ENCODE results near the gene MCAM. TPM values are rescaled to one million over a fixed set of nuclear protein-coding genes. Genes with fewer than 3 reads are reported as not detected.

MCAM gene
- total and polyA plus RNA-seq, 10 donors: 10.3 to 612 (median 38.0) TPM

DNA sequence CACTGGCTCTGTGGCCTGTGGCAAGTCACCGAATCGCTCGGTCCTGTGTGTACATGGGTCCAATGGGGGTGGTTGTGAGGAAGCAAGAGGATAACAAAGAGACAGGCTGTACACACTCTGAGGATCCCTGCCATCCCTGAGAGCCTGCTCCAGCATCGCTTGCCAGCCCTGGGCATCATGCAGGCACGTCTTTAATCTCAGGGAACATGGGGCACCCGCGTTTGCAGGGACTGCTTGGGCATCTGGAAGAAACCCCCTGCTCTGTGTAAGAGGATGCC, 25.0 kb upstream of the MCAM start:
- peaks cover 33 to 55% (median 51%) of the 10 kb centered on the region in 6 donors for H3K4me1 ChIP-seq
- no peak for DNase-seq
- peak overlapping the region in 5 of 8 donors; percentile 57 to 91 (median 87) for H3K27ac ChIP-seq
- intact Hi-C loops (cut with DNase I; ENCODE audit: low total_unique reads): no loop called here
- TF ChIP-seq, protein P1, sequence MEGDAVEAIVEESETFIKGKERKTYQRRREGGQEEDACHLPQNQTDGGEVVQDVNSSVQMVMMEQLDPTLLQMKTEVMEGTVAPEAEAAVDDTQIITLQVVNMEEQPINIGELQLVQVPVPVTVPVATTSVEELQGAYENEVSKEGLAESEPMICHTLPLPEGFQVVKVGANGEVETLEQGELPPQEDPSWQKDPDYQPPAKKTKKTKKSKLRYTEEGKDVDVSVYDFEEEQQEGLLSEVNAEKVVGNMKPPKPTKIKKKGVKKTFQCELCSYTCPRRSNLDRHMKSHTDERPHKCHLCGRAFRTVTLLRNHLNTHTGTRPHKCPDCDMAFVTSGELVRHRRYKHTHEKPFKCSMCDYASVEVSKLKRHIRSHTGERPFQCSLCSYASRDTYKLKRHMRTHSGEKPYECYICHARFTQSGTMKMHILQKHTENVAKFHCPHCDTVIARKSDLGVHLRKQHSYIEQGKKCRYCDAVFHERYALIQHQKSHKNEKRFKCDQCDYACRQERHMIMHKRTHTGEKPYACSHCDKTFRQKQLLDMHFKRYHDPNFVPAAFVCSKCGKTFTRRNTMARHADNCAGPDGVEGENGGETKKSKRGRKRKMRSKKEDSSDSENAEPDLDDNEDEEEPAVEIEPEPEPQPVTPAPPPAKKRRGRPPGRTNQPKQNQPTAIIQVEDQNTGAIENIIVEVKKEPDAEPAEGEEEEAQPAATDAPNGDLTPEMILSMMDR (IDR thresholded peaks at IDR 0.05 in 8 of 11, conservative IDR thresholded peaks at IDR 0.05 in 3 of 11): no peak
- no peak for TF ChIP-seq POLR2A (IDR thresholded peaks at IDR 0.05)
- no peak for TF ChIP-seq POLR2AphosphoS5 (IDR thresholded peaks at IDR 0.05)
- peaks cover 6 to 80% (median 16%) of the 10 kb centered on the region in 7 donors for H3K27me3 ChIP-seq (replicated peaks in 1 of 7)
- WGBS, 5 donors: 75 to 83% (median 81%) methylated on average over 4 to 7 of the region's 7 CpGs
- peaks cover 0 to 6% (median 1%) of the 10 kb centered on the region in 6 donors for H3K36me3 ChIP-seq
- no peak overlapping the region for H3K4me3 ChIP-seq
- no peaks in the 10 kb centered on the region for H3K9me3 ChIP-seq

DNA sequence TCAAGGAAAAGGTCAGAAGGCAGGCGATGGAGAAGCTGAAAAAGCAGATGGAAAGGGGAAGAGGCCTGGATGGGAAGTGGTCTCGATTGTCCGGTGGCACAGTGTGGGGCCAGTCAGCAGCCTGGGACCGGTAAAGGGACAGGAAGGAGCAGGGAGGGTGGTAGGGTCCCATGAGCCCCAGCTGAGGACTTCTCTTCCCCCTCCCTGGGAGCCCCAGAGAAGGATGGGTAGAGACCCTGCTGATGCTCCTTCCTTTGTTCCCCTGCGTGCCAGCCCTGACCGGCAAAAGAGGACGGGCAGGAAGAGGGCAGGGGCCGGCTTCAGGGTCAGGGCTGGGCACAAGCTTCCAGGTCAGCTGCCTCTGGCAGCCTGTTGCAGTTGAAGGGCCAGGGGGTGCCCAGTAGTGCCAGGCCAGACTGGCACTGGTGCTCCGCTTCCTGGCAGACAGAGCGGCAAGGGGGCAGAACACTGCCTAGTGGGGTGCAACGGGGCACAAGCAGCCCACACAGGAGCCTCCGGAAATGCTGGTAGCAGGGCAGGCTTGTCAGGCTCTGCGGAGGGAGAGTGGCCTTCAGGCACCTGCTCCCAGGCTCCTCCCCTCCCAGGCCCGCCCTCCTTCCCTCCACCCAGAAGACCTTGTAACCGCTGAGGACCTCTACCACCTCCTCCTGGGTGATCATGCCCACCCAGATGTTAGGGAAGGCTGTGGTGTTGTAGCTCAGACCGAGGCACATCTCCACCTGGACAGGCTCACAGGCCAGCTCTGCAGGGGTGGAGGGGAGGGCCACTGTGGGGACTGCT, 24.5 kb upstream of the MCAM start:
- H3K27me3 ChIP-seq (replicated peaks in 1 of 7): peaks cover 6 to 76% (median 16%) of the 10 kb centered on the region in 7 donors
- TF ChIP-seq, protein P1 (IDR thresholded peaks at IDR 0.05 in 8 of 11, conservative IDR thresholded peaks at IDR 0.05 in 3 of 11): no peak
- TF ChIP-seq POLR2AphosphoS5 (IDR thresholded peaks at IDR 0.05) (peak; percentile 45 to 72 (median 66)), POLR2A (IDR thresholded peaks at IDR 0.05) (no peak)
- H3K4me1 ChIP-seq: peaks cover 33 to 59% (median 53%) of the 10 kb centered on the region in 6 donors
- intact Hi-C loops (cut with DNase I; ENCODE audit: low total_unique reads): no loop called here
- H3K27ac ChIP-seq: peak overlapping the region; percentile 63 to 91 (median 87)
- peak overlapping the region in 2 of 8 donors; percentile 38 to 70 for H3K4me3 ChIP-seq
- no peaks in the 10 kb centered on the region for H3K9me3 ChIP-seq
- 20 to 30% (median 24%) methylated on average over 13 to 16 of the region's 16 CpGs for WGBS, 5 donors
- peaks cover 0 to 11% (median 6%) of the 10 kb centered on the region in 6 donors for H3K36me3 ChIP-seq
- DNase-seq: peak; percentile 84

DNA sequence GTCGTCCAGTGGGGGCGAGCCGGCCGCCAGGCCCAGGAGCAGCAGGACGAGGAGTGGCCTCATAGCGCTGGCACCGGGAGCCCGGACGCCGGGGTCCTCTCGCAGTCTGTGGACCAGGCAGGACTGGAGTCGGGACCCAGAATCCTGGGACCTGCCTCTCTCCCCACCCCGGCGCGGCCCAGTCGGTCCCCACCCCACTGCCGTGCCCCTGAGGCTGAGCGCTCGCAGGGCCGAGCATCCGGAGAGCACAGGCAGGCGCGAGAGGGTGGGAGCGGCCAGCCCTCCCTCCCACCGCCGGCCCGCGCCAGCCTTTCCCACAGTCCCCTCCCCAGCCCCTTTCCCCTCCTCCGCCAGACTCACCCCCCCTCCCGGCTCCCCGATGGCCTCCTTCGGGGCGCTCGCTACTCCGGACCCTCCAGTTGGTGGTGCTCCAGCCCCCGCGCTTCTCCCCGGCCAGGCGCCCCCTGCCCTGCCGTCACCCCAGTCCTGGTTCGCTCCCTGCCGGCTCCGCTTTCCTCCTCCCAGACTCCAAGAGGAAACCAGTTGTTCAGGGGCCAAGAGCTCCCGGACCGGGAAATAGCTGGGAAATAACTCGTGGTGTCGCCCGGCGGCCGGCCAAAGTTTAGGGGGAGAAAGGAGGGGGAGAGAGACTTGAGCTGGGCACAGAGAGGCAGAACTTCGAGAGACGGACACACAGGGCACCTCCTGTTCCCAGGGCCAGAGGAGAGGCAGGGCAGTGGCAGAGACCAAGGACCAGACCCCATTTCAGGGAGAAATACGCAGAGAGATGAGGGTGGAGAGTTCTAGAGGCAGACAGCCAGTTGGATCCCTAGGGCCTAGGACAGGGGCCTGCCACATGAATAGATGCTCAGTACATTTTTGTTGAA, 23.6 kb upstream of the MCAM start, which contains the start of gene C1QTNF5:
Gene C1QTNF5 (minus strand): TSS at position 549 of the 887 bp plus-strand sequence. CDS start 486 bp downstream, at position 63.
- Histone ChIP-seq H3K27me3 (replicated peaks in 1 of 7) (peaks cover 6 to 68% (median 16%) of the 10 kb centered on the region in 7 donors), H3K36me3 (peaks cover 0 to 18% (median 8%) of the 10 kb centered on the region in 6 donors), H3K27ac (peak within 1 kb of the TSS; percentile 63 to 91 (median 87)), H3K4me3 (peak within 1 kb of the TSS; percentile 11 to 70 (median 44)), H3K4me1 (peaks cover 33 to 67% (median 58%) of the 10 kb centered on the region in 6 donors), H3K9me3 (no peaks in the 10 kb centered on the region)
- TF ChIP-seq POLR2A (IDR thresholded peaks at IDR 0.05) (no peak), POLR2AphosphoS5 (IDR thresholded peaks at IDR 0.05) (peak; percentile 45 to 65 (median 54))
- intact Hi-C loops (cut with DNase I; ENCODE audit: low total_unique reads): no loop called here
- 4 to 11% (median 6%) methylated on average over 28 to 53 of the region's 53 CpGs for WGBS, 5 donors
- peak; percentile 85 for DNase-seq

DNA sequence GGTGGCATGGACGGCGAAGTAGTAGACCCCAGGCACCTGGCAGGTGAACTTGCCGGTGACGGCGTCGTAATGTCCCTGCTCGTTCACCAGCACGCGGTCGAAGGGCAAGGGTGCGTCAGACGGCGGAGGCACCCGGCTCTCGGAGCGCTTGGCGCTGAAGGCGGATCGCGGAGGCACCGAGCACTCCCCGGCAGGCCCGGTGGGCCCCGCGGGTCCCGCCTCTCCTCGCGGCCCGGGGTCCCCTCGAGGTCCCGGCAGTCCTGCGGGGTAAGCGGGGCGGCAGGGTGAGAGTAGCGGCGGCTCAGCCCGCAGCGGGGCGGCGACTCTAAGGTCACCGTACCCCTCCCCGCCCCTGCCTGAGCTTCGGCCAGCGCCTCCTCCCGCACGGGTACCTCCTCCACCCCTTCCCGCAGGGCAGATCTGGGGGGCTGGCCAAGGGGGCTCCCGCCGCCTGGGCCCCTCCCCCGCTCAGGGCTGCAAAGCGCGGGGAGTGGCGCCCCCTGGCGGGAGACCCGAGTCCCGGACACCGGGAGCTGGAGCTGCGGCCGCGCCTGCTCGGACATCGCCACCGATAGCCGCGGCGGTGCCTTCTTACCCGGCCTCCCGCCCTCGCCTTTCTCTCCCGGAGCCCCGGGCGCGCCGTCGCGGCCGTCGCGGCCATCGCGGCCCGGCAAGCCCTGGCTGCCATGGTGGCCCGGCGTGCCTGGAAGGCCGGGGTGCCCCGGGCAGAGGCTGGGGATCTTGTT, 22.8 kb upstream of the MCAM start:
- 0 to 37% (median 11%) methylated on average over 5 to 86 of the region's 86 CpGs for WGBS, 5 donors
- peaks cover 40 to 75% (median 66%) of the 10 kb centered on the region in 6 donors for H3K4me1 ChIP-seq
- TF ChIP-seq POLR2AphosphoS5 (IDR thresholded peaks at IDR 0.05): peak in 2 of 3 donors; percentile 58 to 63
- no peak for TF ChIP-seq POLR2A (IDR thresholded peaks at IDR 0.05)
- TF ChIP-seq, protein P1 (IDR thresholded peaks at IDR 0.05 in 8 of 11, conservative IDR thresholded peaks at IDR 0.05 in 3 of 11): peak; percentile 16 to 92 (median 80)
- H3K36me3 ChIP-seq: peaks cover 0 to 18% (median 8%) of the 10 kb centered on the region in 6 donors
- H3K27me3 ChIP-seq (replicated peaks in 1 of 7): peaks cover 6 to 60% (median 16%) of the 10 kb centered on the region in 7 donors
- intact Hi-C loops (cut with DNase I; ENCODE audit: low total_unique reads): no loop called here
- H3K9me3 ChIP-seq: no peaks in the 10 kb centered on the region
- H3K4me3 ChIP-seq: peak overlapping the region; percentile 11 to 70 (median 44)
- peak overlapping the region; percentile 63 to 91 (median 87) for H3K27ac ChIP-seq
- peak; percentile 89 for DNase-seq
